GM19397 (cell line): Measurements from ENCODE around the gene MZT2B.
"Not testable (repeated sequence)": the region's sequence is repeated elsewhere in the genome, so short reads cannot be mapped to it uniquely, and the experiment has no call there.

ENCODE experiments used
- ATAC-seq: cut with Tn5 transposase; IDR thresholded peaks from one replicate; pipeline ENCODE4 v1.9.1; 2021; ENCODE audit warnings: mild to moderate bottlenecking, moderate library complexity; ENCODE audit not compliant: unreplicated experiment

MZT2B gene

DNA sequence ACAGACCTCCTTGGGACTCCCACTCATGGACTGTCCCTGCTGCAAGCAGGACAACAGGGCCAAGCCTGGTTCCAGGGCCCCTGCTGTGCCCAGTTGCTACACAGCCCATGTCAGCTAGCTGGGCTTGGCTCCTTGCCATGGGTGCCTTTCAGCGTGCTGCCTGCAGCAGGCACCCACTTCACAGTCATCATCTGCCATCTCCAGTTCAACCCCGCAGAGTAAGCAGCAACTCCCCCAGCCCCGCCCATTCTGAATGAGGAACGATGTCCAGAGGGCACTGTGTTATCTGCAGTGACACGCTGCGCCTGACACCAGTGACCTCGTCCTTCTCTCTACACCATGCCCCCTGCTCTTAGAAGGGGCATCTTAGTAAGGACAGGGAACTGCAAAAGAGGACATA lies 20.5 kb downstream of the MZT2B start:
- not testable (repeated sequence) for ATAC-seq

GRCh38 chr2:130203150-130203549 lies 21.1 kb downstream of the MZT2B start:
- not testable (repeated sequence) for ATAC-seq

DNA sequence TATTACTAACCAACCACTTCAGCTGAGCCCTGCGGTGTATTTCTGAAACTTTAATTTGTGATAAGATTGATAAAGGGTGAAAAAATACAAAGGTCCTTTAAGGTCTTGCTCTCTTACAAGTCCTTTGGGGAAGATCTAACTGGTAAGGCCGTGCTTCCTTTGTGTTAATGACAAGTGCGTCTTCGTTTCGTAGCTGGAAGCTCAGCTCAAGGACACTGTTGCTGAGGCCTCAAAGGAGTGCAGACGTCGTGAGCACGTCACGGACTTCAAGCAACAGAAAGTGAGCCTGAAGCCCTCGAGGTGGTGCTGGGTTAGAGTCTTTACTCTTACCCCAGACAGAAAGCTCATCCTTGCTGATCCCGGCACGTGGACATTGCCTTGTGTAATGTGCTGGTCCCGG lies 25.0 kb downstream of the MZT2B start:
- not testable (repeated sequence) for ATAC-seq

DNA sequence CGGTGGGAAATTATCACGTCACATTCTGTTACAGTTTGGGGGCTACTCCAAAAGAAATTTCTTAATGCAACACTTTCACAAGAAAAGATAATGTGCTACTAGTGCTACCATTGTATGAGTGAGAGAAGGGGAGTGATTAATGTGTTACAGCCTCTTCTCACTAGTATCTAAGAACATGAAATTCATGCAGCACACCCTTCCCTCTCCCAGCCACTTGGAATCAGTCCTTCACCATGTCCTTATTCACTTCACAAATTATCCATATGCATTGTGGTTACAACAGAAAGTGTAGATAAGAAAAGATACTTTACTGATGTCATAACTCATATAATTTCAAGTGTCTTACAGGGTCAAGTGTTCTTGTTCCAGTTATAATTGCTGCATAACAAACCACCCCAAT lies 37.1 kb downstream of the MZT2B start:
- not testable (repeated sequence) for ATAC-seq

DNA sequence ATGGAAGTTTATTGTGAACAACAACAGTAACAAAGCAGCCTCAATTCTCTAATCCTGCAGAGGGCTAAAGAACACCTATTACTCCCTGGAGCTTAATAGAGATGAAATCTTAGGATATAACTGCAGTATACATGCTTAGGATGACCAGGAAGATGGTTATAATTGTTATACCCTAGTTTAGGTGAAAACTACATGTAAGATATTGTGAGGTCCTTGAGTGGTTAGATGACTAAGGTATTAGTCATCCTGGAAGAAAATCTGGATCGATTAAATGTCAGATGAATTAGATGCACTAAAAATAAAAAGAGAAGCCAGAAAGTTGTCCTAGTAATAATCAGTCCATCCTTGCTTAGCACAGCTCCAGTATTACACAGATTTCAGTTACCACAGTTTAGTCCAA lies 38.4 kb downstream of the MZT2B start:
- not testable (repeated sequence) for ATAC-seq

DNA sequence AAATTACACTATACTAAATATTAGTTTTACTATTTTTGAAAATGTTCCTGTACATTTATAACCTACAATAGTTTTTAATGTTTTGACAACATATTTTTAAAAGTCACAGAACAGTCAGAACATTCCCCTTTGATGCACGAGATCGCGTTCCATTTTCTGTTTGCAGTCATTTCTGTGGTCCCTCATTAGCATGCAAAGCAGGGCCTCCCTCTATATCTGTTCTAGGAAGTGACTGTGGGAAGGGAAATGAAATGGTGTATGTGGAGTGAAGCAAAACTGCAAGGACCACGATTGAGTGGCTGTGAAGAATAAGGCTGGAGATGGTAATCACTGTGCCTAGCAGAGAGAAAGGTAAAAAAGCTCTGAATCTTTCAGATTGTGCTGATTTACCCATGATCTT lies 40.5 kb downstream of the MZT2B start:
- peak; percentile 71 for ATAC-seq

DNA sequence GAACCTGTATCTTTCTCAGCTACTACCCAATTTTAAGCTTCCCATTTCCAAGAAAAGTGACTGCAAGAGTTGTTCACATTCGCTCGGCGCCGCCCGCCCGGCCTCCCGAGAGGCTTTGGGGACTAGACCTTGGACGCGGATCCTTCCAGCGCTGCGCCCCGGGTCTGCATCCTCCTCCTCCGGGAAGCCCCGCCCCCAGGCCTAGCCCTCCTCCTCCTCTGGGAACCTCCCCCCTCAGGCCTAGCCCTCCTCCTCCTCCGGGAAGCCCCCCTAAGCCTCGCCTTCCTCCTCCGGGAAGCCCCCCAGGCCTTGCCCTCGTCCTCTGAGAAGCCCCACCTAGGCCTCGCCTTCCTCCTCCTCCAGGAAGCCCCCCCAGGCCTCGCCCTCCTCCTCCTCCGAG lies 45.9 kb downstream of the MZT2B start:
- not testable (repeated sequence) for ATAC-seq

DNA sequence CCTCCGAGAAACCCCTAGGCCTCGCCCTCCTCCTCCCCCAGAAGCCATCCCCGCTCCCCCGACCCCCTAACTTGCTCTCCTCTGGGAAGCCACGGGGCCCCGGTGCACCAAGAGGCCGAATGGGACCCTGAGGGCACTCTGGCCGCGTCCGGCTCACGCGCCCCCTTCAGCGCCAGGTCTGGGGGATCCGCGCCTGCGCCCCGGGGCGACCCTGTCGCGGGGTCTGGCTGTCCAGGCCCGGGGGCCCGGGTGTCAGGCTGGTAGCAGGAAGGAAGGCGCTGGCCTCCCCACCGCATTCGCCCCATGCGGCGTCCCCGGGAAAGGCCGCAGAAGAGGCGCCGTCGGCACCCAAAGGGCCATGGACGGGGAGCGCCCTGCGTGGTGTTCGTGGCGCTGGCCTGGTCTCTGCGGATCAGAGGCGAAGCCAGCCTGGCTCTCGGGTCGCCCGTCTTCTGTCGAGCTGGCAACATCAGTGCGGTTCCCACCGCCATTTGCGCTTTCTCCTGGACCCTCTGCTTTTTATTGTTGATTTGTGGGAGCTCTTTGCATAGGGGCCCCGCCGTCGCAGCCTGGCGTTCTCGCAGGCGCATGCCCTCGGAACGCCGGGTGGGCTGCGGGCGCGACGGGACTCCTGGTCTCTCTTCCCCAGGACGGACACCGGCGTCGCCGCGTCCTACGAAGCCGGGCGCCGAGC lies 46.6 kb downstream of the MZT2B start:
- not testable (repeated sequence) for ATAC-seq

DNA sequence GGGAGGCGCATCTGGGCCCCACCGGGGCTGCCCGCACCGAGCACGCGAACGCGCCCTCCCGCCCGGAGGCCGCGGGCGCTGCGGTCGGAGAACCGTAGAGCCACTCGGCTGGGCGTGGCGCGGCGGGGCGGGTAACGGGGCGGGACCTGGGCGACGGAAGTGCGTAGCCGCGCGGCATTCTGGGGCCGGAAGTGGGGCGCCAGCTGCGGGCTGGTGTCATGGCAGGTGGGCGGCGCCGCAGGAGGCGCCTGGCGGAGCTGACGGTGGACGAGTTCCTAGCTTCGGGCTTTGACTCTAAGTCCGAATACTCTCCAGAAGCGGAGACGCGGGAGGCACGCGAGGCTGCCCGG lies 47.1 kb downstream of the MZT2B start:
- peak; percentile 100 for ATAC-seq

- not testable (repeated sequence) for ATAC-seq
Measured at GRCh38 chr2:130230376-130230775, 48.3 kb downstream of the MZT2B start.

DNA sequence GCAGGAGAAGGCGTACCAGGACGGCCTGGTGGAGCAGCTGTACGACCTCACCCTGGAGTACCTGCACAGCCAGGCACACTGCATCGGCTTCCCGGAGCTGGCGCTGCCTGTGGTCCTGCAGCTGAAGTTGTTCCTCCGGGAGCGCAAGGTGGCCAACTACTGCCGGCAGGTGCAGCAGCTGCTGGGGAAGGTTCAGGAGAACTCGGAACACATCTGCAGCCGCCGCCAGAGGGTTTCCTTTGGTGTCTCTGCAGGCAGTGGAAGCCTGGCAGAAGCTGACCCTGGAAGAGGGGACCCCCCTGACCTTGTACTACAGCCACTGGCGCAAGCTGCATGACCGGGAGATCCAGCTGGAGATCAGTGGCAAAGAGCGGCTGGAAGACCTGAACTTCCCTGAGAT lies 48.8 kb downstream of the MZT2B start:
- ATAC-seq = not testable (repeated sequence)

DNA sequence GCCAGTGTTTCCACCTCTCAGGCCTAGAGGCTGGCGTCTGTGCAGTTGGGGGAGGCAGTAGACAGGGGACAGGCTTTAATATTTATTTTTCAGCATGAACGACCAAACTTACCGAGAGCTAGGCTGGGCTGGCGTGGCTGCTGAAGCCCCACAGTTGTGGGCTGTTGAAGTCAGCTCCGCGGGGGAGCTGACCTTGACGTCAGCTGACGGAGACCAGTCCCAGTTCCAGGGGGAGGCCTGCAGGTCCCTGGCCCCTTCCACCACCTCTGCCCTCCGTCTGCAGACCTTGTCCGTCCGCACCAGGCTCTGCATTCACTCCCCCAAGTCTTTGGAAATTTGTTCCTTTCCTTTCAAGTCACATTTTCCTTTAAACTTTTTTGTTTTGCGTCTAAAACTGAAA lies 49.6 kb downstream of the MZT2B start:
- ATAC-seq = no peak

- ATAC-seq = not testable (repeated sequence)
Measured at GRCh38 chr2:130233066-130233465, 51.0 kb downstream of the MZT2B start.

- ATAC-seq = not testable (repeated sequence)
Measured at GRCh38 chr2:130239581-130239980, 57.5 kb downstream of the MZT2B start.
